ENCODE data around the gene PTGDS.

Gene PTGDS

GRCh38 chr9:137012694-137013570, 35.6 kb downstream of the PTGDS start:
- no peak overlapping the region for H3K4me3 ChIP-seq (ENCODE audit: low read length)
- H3K27me3 ChIP-seq (ENCODE audit: low read depth, low read length): no peaks in the 10 kb centered on the region
- TF ChIP-seq CTCF (IDR thresholded peaks at IDR 0.05; ENCODE audit: low read depth, low read length) (no peak), EZH2phosphoT487 (IDR thresholded peaks at IDR 0.05; ENCODE audit: low read depth) (no peak)
- H3K36me3 ChIP-seq (replicated peaks; ENCODE audit: low read depth, low read length): no peaks in the 10 kb centered on the region
- H3K27ac ChIP-seq (ENCODE audit: low read length): no peak overlapping the region
- H3K79me2 ChIP-seq (ENCODE audit: low read length): no peaks in the 10 kb centered on the region
- H3K9me3 ChIP-seq (ENCODE audit: insufficient read depth, low read length): no peaks in the 10 kb centered on the region
- H3K4me1 ChIP-seq (ENCODE audit: low read length): no peaks in the 10 kb centered on the region
- no peaks in the 10 kb centered on the region for H4K20me1 ChIP-seq (ENCODE audit: insufficient read depth, low read length)
- no peak overlapping the region for H3K4me2 ChIP-seq (ENCODE audit: low read length)
- H2AFZ ChIP-seq (ENCODE audit: low read depth, low read length): no peak overlapping the region
- H3K9ac ChIP-seq (ENCODE audit: low read length): no peak overlapping the region

- Histone ChIP-seq H4K20me1 (ENCODE audit: insufficient read depth, low read length) (no peaks in the 10 kb centered on the region), H3K9ac (ENCODE audit: low read length) (no peak overlapping the region), H3K9me3 (ENCODE audit: insufficient read depth, low read length) (no peaks in the 10 kb centered on the region), H3K4me1 (ENCODE audit: low read length) (no peaks in the 10 kb centered on the region), H3K79me2 (ENCODE audit: low read length) (no peaks in the 10 kb centered on the region), H3K4me2 (ENCODE audit: low read length) (no peak overlapping the region), H3K27me3 (ENCODE audit: low read depth, low read length) (no peaks in the 10 kb centered on the region), H3K36me3 (replicated peaks; ENCODE audit: low read depth, low read length) (no peaks in the 10 kb centered on the region), H3K27ac (ENCODE audit: low read length) (no peak overlapping the region), H3K4me3 (ENCODE audit: low read length) (no peak overlapping the region), H2AFZ (ENCODE audit: low read depth, low read length) (no peak overlapping the region)
- TF ChIP-seq CTCF (IDR thresholded peaks at IDR 0.05; ENCODE audit: low read depth, low read length) (no peak), EZH2phosphoT487 (IDR thresholded peaks at IDR 0.05; ENCODE audit: low read depth) (no peak)
Measured at GRCh38 chr9:137013571-137013940, 36.3 kb downstream of the PTGDS start.

- Histone ChIP-seq H3K27ac (ENCODE audit: low read length) (no peak overlapping the region), H3K4me2 (ENCODE audit: low read length) (no peak overlapping the region), H4K20me1 (ENCODE audit: insufficient read depth, low read length) (no peaks in the 10 kb centered on the region), H3K9ac (ENCODE audit: low read length) (no peak overlapping the region), H3K36me3 (replicated peaks; ENCODE audit: low read depth, low read length) (no peaks in the 10 kb centered on the region), H3K79me2 (ENCODE audit: low read length) (no peaks in the 10 kb centered on the region), H3K9me3 (ENCODE audit: insufficient read depth, low read length) (no peaks in the 10 kb centered on the region), H3K27me3 (ENCODE audit: low read depth, low read length) (no peaks in the 10 kb centered on the region), H2AFZ (ENCODE audit: low read depth, low read length) (no peak overlapping the region), H3K4me3 (ENCODE audit: low read length) (no peak overlapping the region), H3K4me1 (ENCODE audit: low read length) (no peaks in the 10 kb centered on the region)
- TF ChIP-seq CTCF (IDR thresholded peaks at IDR 0.05; ENCODE audit: low read depth, low read length): no peak
Measured at GRCh38 chr9:137014166-137014565, 36.9 kb downstream of the PTGDS start.

GRCh38 chr9:137014776-137015539, 37.7 kb downstream of the PTGDS start:
- Histone ChIP-seq H3K27ac (ENCODE audit: low read length) (no peak overlapping the region), H3K79me2 (ENCODE audit: low read length) (no peaks in the 10 kb centered on the region), H3K36me3 (replicated peaks; ENCODE audit: low read depth, low read length) (no peaks in the 10 kb centered on the region), H2AFZ (ENCODE audit: low read depth, low read length) (no peak overlapping the region), H3K4me1 (ENCODE audit: low read length) (no peaks in the 10 kb centered on the region), H3K4me3 (ENCODE audit: low read length) (no peak overlapping the region), H3K27me3 (ENCODE audit: low read depth, low read length) (no peaks in the 10 kb centered on the region), H3K9ac (ENCODE audit: low read length) (no peak overlapping the region), H3K4me2 (ENCODE audit: low read length) (no peak overlapping the region), H4K20me1 (ENCODE audit: insufficient read depth, low read length) (no peaks in the 10 kb centered on the region), H3K9me3 (ENCODE audit: insufficient read depth, low read length) (no peaks in the 10 kb centered on the region)
- TF ChIP-seq CTCF (IDR thresholded peaks at IDR 0.05; ENCODE audit: low read depth, low read length) (no peak), EZH2phosphoT487 (IDR thresholded peaks at IDR 0.05; ENCODE audit: low read depth) (no peak)

Measured in OCI-LY3 (cell line).